ENCODE data around the gene SLC2A4RG. TPM values are rescaled to one million over a fixed set of nuclear protein-coding genes. Genes with fewer than 3 reads are reported as not detected.
"Not testable (repeated sequence)": the region's sequence is repeated elsewhere in the genome, so short reads cannot be mapped to it uniquely, and the experiment has no call there.

Gene SLC2A4RG
- total and polyA plus RNA-seq, 9 donors = 2.2 to 199 (median 103) TPM

GRCh38 chr20:63712191-63712590 is 27.4 kb upstream of the SLC2A4RG start:
- Histone ChIP-seq H3K4me3 (no peak overlapping the region), H3K27me3 (no peaks in the 10 kb centered on the region), H3K9me3 (peaks cover 0 to 3% of the 10 kb centered on the region in 2 donors), H3K27ac (no peak overlapping the region), H3K4me1 (ENCODE audit: insufficient read depth) (peaks cover 4% of the 10 kb centered on the region), H3K36me3 (peaks cover 2% of the 10 kb centered on the region)
- no peak for TF ChIP-seq EP300 (IDR thresholded peaks at IDR 0.05)
- TF ChIP-seq POLR2A (IDR thresholded peaks at IDR 0.05) = no peak
- TF ChIP-seq CTCF (IDR thresholded peaks at IDR 0.05) = no peak
- WGBS, 3 donors = 97 to 100% (median 98%) methylated on average over 1 of the region's 1 CpG
- intact Hi-C loops (cut with DNase I) = no loop called here
- DNase-seq = no peak

GRCh38 chr20:63714858-63715257 is 24.7 kb upstream of the SLC2A4RG start:
- Histone ChIP-seq H3K4me3 (no peak overlapping the region), H3K9me3 (peaks cover 0 to 3% of the 10 kb centered on the region in 2 donors), H3K36me3 (peaks cover 2% of the 10 kb centered on the region), H3K4me1 (ENCODE audit: insufficient read depth) (no peaks in the 10 kb centered on the region), H3K27ac (no peak overlapping the region), H3K27me3 (no peaks in the 10 kb centered on the region)
- DNase-seq = no peak
- 95 to 96% (median 96%) methylated on average over 5 of the region's 5 CpGs for WGBS, 3 donors
- intact Hi-C loops (cut with DNase I) = no loop called here
- TF ChIP-seq EP300 (IDR thresholded peaks at IDR 0.05) (no peak), CTCF (IDR thresholded peaks at IDR 0.05) (no peak), POLR2A (IDR thresholded peaks at IDR 0.05) (no peak)

- intact Hi-C loops (cut with DNase I) = no loop called here
- H3K4me1 ChIP-seq (ENCODE audit: insufficient read depth) = no peaks in the 10 kb centered on the region
- H3K4me3 ChIP-seq = no peak overlapping the region
- no peak for TF ChIP-seq POLR2A (IDR thresholded peaks at IDR 0.05)
- no peak for TF ChIP-seq CTCF (IDR thresholded peaks at IDR 0.05)
- TF ChIP-seq EP300 (IDR thresholded peaks at IDR 0.05) = no peak
- no peaks in the 10 kb centered on the region for H3K36me3 ChIP-seq
- 98 to 99% (median 98%) methylated on average over 2 of the region's 2 CpGs for WGBS, 3 donors
- H3K9me3 ChIP-seq = peaks cover 0 to 3% of the 10 kb centered on the region in 2 donors
- DNase-seq = no peak
- H3K27ac ChIP-seq = no peak overlapping the region
- no peaks in the 10 kb centered on the region for H3K27me3 ChIP-seq
Measured at GRCh38 chr20:63718996-63719395, 20.6 kb upstream of the SLC2A4RG start.

- H3K27me3 ChIP-seq; H3K4me3 ChIP-seq; H3K27ac ChIP-seq; intact Hi-C loops (cut with DNase I); H3K36me3 ChIP-seq; H3K4me1 ChIP-seq (ENCODE audit: insufficient read depth); DNase-seq; H3K9me3 ChIP-seq: not testable (repeated sequence)
- 68 to 71% (median 68%) methylated on average over 2 of the region's 2 CpGs for WGBS, 3 donors
Measured at GRCh38 chr20:63722967-63723622, 16.5 kb upstream of the SLC2A4RG start.

- H3K4me3 ChIP-seq; H3K4me1 ChIP-seq (ENCODE audit: insufficient read depth); H3K36me3 ChIP-seq; intact Hi-C loops (cut with DNase I); H3K27ac ChIP-seq; H3K27me3 ChIP-seq; H3K9me3 ChIP-seq: not testable (repeated sequence)
- DNase-seq = peak in 1 of 5 donors; percentile 23
- 94 to 96% (median 94%) methylated on average over 18 of the region's 18 CpGs for WGBS, 3 donors
Measured at GRCh38 chr20:63730189-63730733, 9.3 kb upstream of the SLC2A4RG start.
